ENCODE measurements around the gene SLC17A5.
A peak's percentile ranks its signal among the peaks of the same experiment; 100 is the strongest.
"Not testable (repeated sequence)": the region's sequence is repeated elsewhere in the genome, so short reads cannot be mapped to it uniquely, and the experiment has no call there.

Gene SLC17A5, protein sequence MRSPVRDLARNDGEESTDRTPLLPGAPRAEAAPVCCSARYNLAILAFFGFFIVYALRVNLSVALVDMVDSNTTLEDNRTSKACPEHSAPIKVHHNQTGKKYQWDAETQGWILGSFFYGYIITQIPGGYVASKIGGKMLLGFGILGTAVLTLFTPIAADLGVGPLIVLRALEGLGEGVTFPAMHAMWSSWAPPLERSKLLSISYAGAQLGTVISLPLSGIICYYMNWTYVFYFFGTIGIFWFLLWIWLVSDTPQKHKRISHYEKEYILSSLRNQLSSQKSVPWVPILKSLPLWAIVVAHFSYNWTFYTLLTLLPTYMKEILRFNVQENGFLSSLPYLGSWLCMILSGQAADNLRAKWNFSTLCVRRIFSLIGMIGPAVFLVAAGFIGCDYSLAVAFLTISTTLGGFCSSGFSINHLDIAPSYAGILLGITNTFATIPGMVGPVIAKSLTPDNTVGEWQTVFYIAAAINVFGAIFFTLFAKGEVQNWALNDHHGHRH

DNA sequence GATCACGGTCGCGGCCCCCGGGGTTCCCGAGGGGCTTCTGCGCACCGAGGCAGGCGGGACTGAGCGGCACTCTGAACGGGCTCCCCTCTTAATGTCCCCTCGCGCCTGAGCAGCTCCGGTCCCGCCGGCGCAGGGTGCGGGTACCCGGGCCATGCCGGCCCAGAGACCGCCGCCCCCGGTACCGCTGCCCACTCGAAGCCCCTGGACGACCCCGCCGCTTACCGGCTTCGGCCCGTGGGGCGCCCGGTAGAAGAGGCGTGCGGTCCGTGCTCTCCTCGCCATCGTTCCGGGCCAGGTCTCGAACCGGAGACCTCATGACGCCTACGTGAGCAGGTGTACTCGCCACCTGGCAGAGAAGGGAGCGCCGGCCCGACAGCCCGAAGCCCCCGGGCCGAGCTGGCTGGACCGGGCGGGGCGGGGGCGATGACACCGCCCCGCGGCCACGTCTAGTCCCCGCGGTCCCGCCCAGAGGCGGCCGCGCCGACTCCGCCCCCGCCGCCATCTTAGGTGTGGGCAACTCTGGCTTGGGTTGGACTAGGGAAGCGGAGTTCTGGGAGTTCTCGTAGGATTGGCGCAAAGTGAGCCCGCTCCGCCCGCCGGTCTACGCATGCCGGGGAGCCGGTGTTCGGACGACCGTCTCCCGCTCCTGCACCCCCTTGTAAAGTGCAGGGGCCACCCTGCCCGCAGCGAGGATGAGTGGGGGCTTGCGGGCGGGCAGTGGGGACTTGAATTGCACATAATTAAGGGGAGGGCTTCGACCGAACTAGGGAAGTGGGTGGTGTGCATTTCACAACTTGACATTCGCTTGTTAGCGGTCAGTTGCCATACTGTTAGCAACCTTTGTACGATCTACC, at the start of gene SLC17A5:
SLC17A5 (minus strand) TSS at position 422 of the 854 bp plus-strand sequence; CDS start at position 316, 106 bp downstream.
- peak; percentile 88 for DNase-seq

DNA sequence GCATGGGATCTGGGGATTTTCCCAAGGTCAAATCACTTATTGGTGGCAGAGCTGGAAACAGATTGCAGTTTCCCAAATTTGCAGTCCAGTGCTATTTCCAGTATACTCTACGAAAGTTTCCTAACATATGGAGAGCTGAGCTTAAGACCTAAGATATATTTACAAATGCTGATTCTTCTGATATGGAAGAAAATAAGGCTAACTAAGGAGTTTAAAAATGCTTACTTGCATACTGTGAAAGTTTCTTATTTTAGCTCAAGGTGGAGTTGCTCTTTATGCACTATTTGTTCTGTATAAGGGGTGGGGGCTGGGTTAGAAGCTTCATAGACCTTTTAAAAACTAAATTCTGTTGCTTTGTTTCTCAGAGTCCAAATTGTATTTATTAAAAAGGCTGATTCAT, 49.7 kb upstream of the SLC17A5 start:
- DNase-seq = no peak

DNA sequence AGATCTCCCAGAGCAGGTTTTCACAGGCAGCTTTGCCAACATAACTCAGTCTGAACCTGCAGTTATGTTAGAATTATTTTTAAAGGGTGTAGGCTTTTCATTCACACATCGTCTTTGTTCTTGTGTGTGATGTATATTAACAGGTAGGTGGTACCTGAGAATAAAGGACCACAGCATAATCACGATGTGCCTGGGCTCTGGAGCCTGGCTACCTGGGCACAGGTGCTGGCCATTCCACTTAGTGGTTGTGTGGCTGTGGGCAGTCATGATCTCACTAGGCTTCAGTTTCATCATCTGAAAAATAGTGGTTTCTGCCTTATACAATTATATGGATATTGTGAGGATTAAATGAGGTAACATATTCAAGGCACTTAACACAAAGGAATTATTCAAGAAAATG, 48.7 kb upstream of the SLC17A5 start:
- no peak for DNase-seq

DNA sequence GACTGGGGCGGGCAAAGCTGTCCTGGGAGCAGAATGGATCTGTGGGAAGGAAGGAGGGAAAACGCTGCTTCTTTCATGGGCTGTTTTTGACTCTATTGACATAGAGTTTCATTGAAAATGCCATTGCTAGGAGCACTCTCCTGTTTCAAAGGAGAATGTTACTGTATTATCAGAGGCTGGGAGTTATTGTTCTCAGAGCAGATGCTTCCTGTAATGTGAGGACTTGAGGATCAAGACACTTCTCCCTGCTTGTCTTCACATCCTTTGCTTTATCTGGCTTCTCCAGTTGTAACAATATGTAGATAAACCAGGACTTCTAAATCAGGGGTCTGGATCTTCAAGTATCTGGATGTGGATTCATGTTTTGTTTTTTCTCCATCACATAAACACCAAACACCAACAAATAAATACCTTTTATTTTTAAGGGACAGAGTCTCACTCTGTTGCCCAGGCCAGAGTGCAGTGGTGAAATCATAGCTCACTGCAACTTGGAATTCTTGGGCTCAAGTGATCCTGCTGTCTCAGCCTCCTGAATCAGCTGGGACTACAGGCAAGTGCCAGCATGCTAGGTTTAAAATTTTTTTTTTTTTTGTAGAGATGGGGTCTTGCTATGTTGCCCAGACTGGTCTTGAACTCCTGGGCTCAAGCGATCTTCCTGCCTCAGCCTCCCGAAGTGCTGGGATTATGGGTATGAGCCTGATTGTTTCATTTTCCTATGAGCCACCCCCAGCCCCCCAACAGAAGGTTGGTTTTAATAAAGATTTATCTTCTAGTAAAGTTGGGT, 46.1 kb upstream of the SLC17A5 start:
- no peak for DNase-seq

- DNase-seq = no peak
Measured at GRCh38 chr6:73696966-73697655, 43.3 kb upstream of the SLC17A5 start.

DNA sequence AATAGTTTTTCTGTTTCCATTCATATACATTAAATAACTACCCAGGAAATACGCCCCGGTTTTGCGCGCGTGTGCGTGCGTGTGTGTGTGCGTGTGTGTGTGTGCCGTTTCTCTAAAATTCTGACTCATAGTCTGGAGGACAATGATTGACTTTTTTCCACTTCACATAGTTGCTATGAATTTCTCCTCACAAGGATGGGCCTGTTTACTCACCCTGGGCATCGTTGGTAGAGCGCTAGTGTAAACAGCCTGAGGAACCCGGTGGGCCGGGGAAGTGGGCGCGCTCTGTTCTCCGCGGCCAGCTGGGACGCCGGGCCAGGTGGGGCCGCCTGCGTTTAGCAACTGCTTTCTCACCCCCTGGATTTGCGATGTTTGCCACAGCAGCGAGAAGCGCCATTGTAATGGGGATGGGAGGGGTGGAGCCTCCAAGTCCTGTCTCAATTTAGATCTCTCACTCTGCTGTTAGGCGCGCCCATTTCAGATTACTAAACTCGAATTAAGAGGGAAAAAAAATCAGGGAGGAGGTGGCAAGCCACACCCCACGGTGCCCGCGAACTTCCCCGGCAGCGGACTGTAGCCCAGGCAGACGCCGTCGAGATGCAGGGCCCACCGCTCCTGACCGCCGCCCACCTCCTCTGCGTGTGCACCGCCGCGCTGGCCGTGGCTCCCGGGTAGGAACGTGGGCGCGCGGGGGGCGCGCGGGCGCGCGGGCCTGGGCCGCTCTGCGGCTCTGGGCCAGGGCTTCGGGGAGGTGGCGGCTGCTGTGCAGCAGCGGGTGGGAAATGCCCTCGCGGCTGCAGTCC, 42.0 kb upstream of the SLC17A5 start, which contains the start of gene CD109:
CD109 (plus strand) TSS at position 585 of the 803 bp plus-strand sequence; CDS start at position 598, 13 bp downstream.
- peak; percentile 31 for DNase-seq

GRCh38 chr6:73694711-73695411, 41.1 kb upstream of the SLC17A5 start:
- DNase-seq = no peak

- no peak for DNase-seq
Measured at GRCh38 chr6:73691512-73691911, 37.7 kb upstream of the SLC17A5 start.

DNA sequence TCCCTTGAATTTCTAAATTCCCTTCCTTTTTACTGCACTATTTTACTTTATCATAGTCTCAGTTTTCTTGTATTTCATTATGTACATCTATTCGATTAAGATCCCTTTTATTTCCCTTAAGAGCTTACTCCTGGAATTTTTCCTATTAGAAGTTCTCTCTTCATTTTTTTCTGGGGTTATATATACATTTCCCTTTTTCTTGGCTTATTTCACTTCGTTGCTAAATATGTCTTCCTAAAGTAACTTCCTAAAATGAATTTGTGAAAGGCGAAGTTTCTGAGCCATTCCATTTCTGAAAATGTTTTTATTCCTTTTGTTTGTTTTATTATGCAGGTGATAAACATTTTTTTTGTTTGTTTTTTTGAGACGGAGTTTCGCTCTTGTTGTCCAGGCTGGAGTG, 36.3 kb upstream of the SLC17A5 start:
- DNase-seq = no peak

GRCh38 chr6:73688351-73688750, 34.6 kb upstream of the SLC17A5 start:
- DNase-seq = no peak

DNA sequence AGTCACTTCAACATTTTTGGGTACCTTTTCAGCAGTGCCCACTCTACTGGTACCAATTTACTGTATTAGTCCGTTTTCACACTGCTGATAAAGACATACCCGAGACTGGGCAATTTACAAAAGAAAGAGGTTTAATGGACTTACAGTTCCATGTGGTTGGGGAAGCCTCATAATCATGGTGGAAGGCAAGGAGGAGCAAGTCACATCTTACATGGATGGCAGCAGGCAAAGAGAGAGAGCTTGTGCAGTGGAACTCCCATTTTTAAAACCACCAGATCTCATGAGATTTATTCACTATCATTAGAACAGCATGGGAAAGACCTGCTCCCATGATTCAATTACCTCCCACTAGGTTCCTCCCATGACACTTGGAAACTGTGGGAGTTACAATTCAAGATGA, 29.8 kb upstream of the SLC17A5 start:
- DNase-seq = not testable (repeated sequence)

DNA sequence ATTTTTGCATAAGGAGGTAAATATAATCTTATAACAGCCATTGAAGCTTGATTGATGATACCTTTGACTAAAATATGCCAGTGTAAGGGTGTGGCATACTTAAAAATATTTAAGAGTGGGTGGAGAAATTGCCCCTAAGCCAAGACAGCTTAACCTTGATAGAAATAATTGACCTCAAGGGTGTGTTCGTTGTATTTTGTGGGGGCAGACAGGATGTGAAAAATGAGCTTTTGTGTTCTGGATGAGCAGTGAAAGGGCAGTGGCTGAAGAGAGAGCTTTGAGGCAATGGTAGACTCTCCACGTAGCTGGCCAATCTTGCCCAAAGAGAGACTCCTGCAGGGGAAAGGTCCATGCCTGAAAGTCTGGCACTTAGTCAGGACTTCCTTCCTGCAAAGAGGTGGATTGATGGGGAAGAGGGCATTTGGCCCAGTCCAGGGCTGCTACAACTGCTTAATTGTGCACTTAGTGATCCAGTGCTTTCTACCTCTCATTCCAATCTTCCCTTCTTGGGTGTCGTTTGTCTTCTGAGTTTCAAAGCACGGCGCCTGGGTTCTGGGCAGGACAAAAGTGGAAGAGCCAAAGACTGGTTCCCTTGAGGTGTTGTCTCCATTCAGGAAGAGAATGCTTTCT, 26.6 kb upstream of the SLC17A5 start:
- DNase-seq = no peak

DNA sequence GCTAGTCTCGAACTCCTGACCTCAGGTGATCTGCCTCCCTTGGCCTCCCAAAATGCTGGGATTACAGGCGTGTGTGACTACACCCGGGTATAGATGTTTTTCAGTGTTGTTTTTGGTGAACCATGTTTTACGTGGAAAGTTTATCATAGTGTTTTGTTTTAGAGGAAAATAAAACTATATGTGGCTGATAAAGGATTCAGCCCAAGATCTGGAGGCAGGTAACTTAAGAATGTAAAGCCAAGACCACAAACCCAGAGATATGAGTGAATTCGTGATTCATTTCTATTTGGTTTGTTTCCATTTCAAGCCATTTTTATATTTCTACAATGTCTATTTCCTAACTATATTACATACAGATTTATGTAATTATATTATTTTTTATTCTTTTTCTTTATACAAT, 26.1 kb upstream of the SLC17A5 start:
- not testable (repeated sequence) for DNase-seq

DNA sequence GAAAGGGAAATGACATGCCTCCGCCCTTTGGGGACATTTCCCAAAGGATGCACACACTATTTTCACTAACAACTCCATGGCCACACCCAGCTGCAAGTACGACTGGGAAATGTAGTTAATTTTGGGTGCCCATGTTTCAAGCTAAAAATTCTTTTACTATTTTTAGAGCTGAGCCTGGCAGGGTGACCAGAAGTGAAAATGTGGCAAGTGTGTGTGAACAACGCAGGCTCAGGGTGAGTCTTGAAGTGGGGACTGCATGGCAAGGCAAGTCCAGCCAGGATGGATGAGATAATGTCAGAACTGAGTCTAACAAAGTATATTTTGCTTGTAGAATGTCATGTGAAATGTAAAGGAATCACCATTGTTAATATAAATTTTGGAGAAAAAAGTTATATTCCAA, 25.2 kb upstream of the SLC17A5 start:
- no peak for DNase-seq

DNA sequence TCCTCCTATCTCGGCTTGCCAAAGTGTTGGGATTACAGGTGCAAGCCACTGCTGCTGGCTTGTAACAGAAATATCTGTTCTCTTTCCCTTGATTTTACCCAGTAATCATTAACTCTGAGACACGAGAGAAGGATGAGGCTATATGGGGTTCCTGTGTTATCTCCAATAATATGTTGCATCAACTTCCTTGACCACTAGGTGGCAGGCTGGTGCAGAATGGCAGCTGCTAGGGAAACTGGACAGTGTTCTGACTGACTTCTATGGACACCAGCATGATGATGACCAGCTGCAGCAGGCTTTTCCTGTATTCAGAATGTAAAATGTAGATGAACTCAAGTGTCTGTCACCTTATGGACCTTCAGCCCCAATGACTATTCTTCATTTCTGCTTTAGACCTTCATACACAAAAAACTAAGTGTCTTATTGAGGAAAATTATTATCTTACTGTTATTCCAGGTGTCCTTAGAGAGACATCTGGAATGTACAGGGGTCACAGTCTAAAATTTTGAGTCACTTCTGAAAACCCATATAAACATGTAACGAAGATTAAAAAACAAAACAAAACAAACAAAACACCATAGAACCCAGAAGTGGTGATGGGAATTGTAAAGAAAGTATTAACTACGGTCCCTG, 21.8 kb upstream of the SLC17A5 start:
- DNase-seq = peak; percentile 51

DNA sequence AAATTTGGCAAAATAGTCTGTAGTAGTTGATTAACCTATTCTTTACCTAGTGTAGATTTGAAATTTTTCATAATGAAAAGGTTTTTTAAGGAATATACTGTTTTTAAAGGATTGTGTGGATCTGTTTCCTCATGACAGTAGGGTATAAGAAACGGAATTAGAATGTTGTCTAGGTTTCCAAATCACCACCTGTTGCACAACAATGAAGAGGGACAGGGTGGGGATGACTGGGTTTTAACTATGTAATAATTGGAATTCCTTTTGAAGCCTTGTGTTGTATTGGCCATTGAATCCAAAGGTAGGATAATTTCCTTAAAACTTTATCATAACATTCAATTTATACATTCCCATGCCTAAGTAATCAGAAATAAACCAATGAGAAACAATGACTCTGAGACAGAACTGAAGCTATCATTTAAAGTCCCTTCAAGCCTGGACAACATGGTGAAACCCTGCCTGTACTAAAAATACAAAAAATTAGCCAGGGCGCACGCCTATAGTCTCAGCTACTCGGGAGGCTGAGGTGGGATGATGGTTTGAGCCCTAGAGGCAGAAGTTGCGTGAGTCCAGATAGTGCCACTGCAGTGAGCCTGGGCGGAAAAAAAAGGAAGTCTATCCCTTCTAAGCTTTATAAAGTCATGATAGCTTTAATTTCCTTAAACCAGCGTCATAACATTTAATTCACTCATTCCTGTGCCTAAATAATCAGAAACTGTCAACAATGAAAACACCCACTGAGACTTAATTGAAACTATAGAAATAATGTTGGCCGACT, 18.3 kb upstream of the SLC17A5 start:
- DNase-seq = no peak

DNA sequence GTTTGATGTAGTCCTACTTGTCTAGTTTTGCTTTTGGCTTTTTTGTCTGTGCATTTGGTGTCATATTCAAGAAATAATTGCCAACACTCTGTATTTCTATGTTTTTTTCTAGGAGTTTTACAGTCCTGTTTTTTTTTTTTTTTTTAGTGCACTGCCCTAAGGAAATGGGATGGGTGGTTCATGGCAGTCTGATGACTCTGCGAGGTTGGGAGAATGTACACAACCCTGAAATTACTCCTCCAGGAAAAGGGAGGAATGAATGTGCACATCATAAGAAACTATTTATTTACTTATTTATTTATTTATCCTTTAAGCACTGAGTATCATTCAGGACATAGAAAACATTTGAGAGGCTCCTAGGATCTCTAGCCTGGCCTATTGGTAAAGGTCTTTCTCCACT, 15.2 kb upstream of the SLC17A5 start:
- no peak for DNase-seq

- no peak for DNase-seq
Measured at GRCh38 chr6:73667798-73668197, 14.0 kb upstream of the SLC17A5 start.

DNA sequence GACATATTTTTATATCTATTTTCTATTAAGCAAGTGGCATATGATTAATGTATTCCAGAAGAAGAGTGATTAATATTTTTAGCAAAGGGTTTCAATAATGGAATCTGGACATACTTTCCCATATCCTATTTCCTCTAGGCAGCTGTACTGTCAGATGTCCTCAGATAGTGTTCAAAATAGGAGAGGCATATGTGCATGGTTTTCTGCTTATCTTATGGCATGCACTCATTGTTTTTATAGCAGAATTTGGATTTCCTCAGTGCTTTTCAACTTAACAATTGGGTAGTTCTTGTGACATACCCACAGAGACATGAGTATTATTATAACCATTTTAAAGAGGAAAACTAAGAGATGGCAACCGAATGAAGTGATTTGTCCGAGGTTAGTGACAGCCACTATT, 12.6 kb upstream of the SLC17A5 start:
- DNase-seq = no peak
